Measurements from ENCODE around the gene CENPH. TPM values are rescaled to one million over a fixed set of nuclear protein-coding genes. Genes with fewer than 3 reads are reported as not detected.
A peak's percentile ranks its signal among the peaks of the same experiment; 100 is the strongest.
"Not testable (repeated sequence)": the region's sequence is repeated elsewhere in the genome, so short reads cannot be mapped to it uniquely, and the experiment has no call there.

Gene CENPH
- polyA plus RNA-seq, 1 experiment = 7.4 TPM

GRCh38 chr5:69166686-69167492 lies 22.5 kb upstream of the CENPH start, which contains the start of gene CCNB1:
TSS of gene CCNB1 (plus strand) at chr5:69167150. CDS start at chr5:69167263, 113 bp downstream.
- Histone ChIP-seq H3K4me3 (ENCODE audit: low read depth, low read length) (peak within 1 kb of the TSS; percentile 59), H3K27me3 (ENCODE audit: control insufficient read depth, insufficient read depth, low read length) (no peaks in the 10 kb centered on the region), H3K36me3 (ENCODE audit: control insufficient read depth, insufficient read depth, low read length) (no peaks in the 10 kb centered on the region)
- no peak for TF ChIP-seq CTCF (IDR thresholded peaks at IDR 0.05; ENCODE audit: insufficient read depth, low read depth, low read length)
- CTCF ChIA-PET = interaction anchor here (0.6 to 1.3 kb wide), 4 partner anchors 8 to 168 kb away, joined by 3 read pairs; no protein-coding TSS in a partner anchor
- peak; percentile 88 for DNase-seq (ENCODE audit: low read depth)
- POLR2A ChIA-PET = interaction anchor here (0.6 kb wide), 1 partner anchor 26 kb away, joined by 3 read pairs; no protein-coding TSS in a partner anchor

- Histone ChIP-seq H3K36me3 (ENCODE audit: control insufficient read depth, insufficient read depth, low read length) (no peaks in the 10 kb centered on the region), H3K27me3 (ENCODE audit: control insufficient read depth, insufficient read depth, low read length) (no peaks in the 10 kb centered on the region), H3K4me3 (ENCODE audit: low read depth, low read length) (peak overlapping the region; percentile 59)
- no peak for DNase-seq (ENCODE audit: low read depth)
- POLR2A ChIA-PET = no interaction called here
- CTCF ChIA-PET = interaction anchor here (1.3 kb wide), 1 partner anchor 167 kb away, joined by 3 read pairs; no protein-coding TSS in a partner anchor
- no peak for TF ChIP-seq CTCF (IDR thresholded peaks at IDR 0.05; ENCODE audit: insufficient read depth, low read depth, low read length)
Observed at GRCh38 chr5:69167493-69167855, 21.9 kb upstream of the CENPH start.

GRCh38 chr5:69167929-69168328 lies 21.5 kb upstream of the CENPH start:
- no peak for TF ChIP-seq CTCF (IDR thresholded peaks at IDR 0.05; ENCODE audit: insufficient read depth, low read depth, low read length)
- Histone ChIP-seq H3K4me3 (ENCODE audit: low read depth, low read length) (peak overlapping the region; percentile 59), H3K36me3 (ENCODE audit: control insufficient read depth, insufficient read depth, low read length) (no peaks in the 10 kb centered on the region), H3K27me3 (ENCODE audit: control insufficient read depth, insufficient read depth, low read length) (no peaks in the 10 kb centered on the region)
- CTCF ChIA-PET = interaction anchor here (1.0 to 1.3 kb wide), 2 partner anchors 11 to 167 kb away, joined by 3 to 5 read pairs; no protein-coding TSS in a partner anchor
- POLR2A ChIA-PET = no interaction called here
- no peak for DNase-seq (ENCODE audit: low read depth)

GRCh38 chr5:69170495-69170894 lies 18.9 kb upstream of the CENPH start:
- no peak for DNase-seq (ENCODE audit: low read depth)
- Histone ChIP-seq H3K27me3 (ENCODE audit: control insufficient read depth, insufficient read depth, low read length) (no peaks in the 10 kb centered on the region), H3K4me3 (ENCODE audit: low read depth, low read length) (no peak overlapping the region), H3K36me3 (ENCODE audit: control insufficient read depth, insufficient read depth, low read length) (peaks cover 1% of the 10 kb centered on the region; the same call in 1 of the 2 replicates)
- TF ChIP-seq CTCF (IDR thresholded peaks at IDR 0.05; ENCODE audit: insufficient read depth, low read depth, low read length) = no peak
- POLR2A ChIA-PET = no interaction called here
- CTCF ChIA-PET = no interaction called here

GRCh38 chr5:69170969-69171368 lies 18.4 kb upstream of the CENPH start:
- Histone ChIP-seq H3K27me3 (ENCODE audit: control insufficient read depth, insufficient read depth, low read length) (no peaks in the 10 kb centered on the region), H3K4me3 (ENCODE audit: low read depth, low read length) (no peak overlapping the region), H3K36me3 (ENCODE audit: control insufficient read depth, insufficient read depth, low read length) (peaks cover 1% of the 10 kb centered on the region; the same call in 1 of the 2 replicates)
- no peak for DNase-seq (ENCODE audit: low read depth)
- CTCF ChIA-PET = no interaction called here
- no peak for TF ChIP-seq CTCF (IDR thresholded peaks at IDR 0.05; ENCODE audit: insufficient read depth, low read depth, low read length)
- POLR2A ChIA-PET = no interaction called here

GRCh38 chr5:69181659-69182293 lies 7.6 kb upstream of the CENPH start:
- DNase-seq (ENCODE audit: low read depth); H3K4me3 ChIP-seq (ENCODE audit: low read depth, low read length); H3K36me3 ChIP-seq (ENCODE audit: control insufficient read depth, insufficient read depth, low read length); H3K27me3 ChIP-seq (ENCODE audit: control insufficient read depth, insufficient read depth, low read length); POLR2A ChIA-PET: not testable (repeated sequence)
- CTCF ChIA-PET = interaction anchor here (0.5 to 0.6 kb wide), 2 partner anchors 109 to 121 kb away, joined by 3 to 7 read pairs; no protein-coding TSS in a partner anchor

All from BJ (cell line).